GM12878 (cell line): ENCODE data around the gene SMPD1. TPM values are rescaled to one million over a fixed set of nuclear protein-coding genes. Genes with fewer than 3 reads are reported as not detected.

ENCODE experiments used
- ATAC-seq: fragments of 200-7000 bp; cut with Tn5 transposase; 3 replicates; pipeline ENCODE4 v1.9.1; 2020; ENCODE audit warnings: mild to moderate bottlenecking, moderate library complexity
- BruUV-seq: library from RNA; stranded (reverse); fragments of 400-500 nt; replicated peaks from 2 replicates; lab custom pipeline; 2021; lab: Mats Ljungman, UMichigan
- CTCF ChIA-PET: fragments of 300-600 bp; sonication (Branson Sonifier 250); formaldehyde crosslinking; extraction: SDS; loops from one replicate; lab custom pipeline; 2021; ENCODE audit warnings: inconsistent platforms; lab: Yijun Ruan, JAX
- POLR2A ChIA-PET: fragments of 350-600 bp; formaldehyde crosslinking; extraction: SDS; loops from one replicate; lab custom pipeline; 2021; ENCODE audit warnings: inconsistent platforms; lab: Charles Lee
- RAD21 ChIA-PET: fragments of 300-600 bp; sonication (Branson Sonifier 250); formaldehyde crosslinking; loops from one replicate; lab custom pipeline; 2023; ENCODE audit warnings: antibody characterized with exemption; ENCODE audit not compliant: unreplicated experiment; lab: Charles Lee
- SMC1A ChIA-PET: fragments of 300-600 bp; sonication (Branson Sonifier 250); formaldehyde crosslinking; loops from one replicate; lab custom pipeline; 2023; ENCODE audit not compliant: unreplicated experiment, uncharacterized antibody; lab: Charles Lee
- DNase-seq: peaks from one replicate; pipeline ENCODE4 v3.0.0-alpha.2; 2011; ENCODE audit warnings: low read depth, low spot score
- FAIRE-seq: peaks from 3 replicates; lab custom pipeline; 2011; peaks lifted over from hg19 to GRCh38; lab: Jason Lieb, UNC
- H2AFZ ChIP-seq: 2 replicates; pipeline ENCODE4 v1.6.0; 2011; ENCODE audit warnings: low read depth, low read length, control low read depth; ENCODE audit not compliant: control insufficient read depth
- H3K27ac ChIP-seq: 2 replicates; pipeline ENCODE4 v1.5.1; 2011; ENCODE audit warnings: control low read depth; ENCODE audit not compliant: control insufficient read depth, insufficient read depth
- H3K27me3 ChIP-seq, 2 experiments: replicated peaks in 1 of 2; 2 replicates each; pipeline versions ENCODE4 v1.6.0 to v1.6.1; 2011; ENCODE audit warnings: low read length in 1 of 2; ENCODE audit not compliant: control insufficient read depth in 2 of 2, insufficient read depth in 2 of 2
- H3K36me3 ChIP-seq, 2 experiments: 2 replicates each; pipeline ENCODE4 v1.5.1; 2011; ENCODE audit warnings: low read length in 1 of 2; ENCODE audit not compliant: control insufficient read depth in 2 of 2, insufficient read depth in 2 of 2
- H3K4me1 ChIP-seq: 2 replicates; pipeline ENCODE4 v1.6.1; 2011; ENCODE audit warnings: mild to moderate bottlenecking, low read length, moderate library complexity, mixed read lengths; ENCODE audit not compliant: control insufficient read depth, insufficient read depth
- H3K4me2 ChIP-seq: 2 replicates; pipeline ENCODE4 v1.6.0; 2011; ENCODE audit warnings: control low read depth; ENCODE audit not compliant: control insufficient read depth, insufficient read depth
- H3K4me3 ChIP-seq: fragments of 200-600 bp; sonication (generic); 2 replicates; pipeline ENCODE4 v1.5.1; 2016
- H3K79me2 ChIP-seq: 2 replicates; pipeline ENCODE4 v1.6.0; 2011; ENCODE audit warnings: low read length; ENCODE audit not compliant: control insufficient read depth, insufficient read depth
- H3K9ac ChIP-seq: 2 replicates; pipeline ENCODE4 v1.8.0; 2011; ENCODE audit warnings: low read length, control low read depth, mixed read lengths; ENCODE audit not compliant: control insufficient read depth, insufficient read depth
- H3K9me3 ChIP-seq: replicated peaks from 3 replicates; pipeline ENCODE4 v1.5.1; 2011; ENCODE audit warnings: mild to moderate bottlenecking, low read length; ENCODE audit not compliant: control insufficient read depth, insufficient read depth
- H4K20me1 ChIP-seq: 2 replicates; pipeline ENCODE4 v1.6.0; 2011; ENCODE audit not compliant: control insufficient read depth, insufficient read depth
- BHLHE40 ChIP-seq, 2 experiments: fragments of 450-650 bp in 1 of 2; IDR thresholded peaks; 2 replicates each; pipeline ENCODE4 v1.6.1; 2011 to 2017; ENCODE audit warnings: low read depth in 2 of 2, borderline replicate concordance in 1 of 2, improper control_type of control experiment in 1 of 2, low read length in 1 of 2, mild to moderate bottlenecking in 1 of 2
- CUX1 ChIP-seq: IDR thresholded peaks from 2 replicates; pipeline ENCODE4 v1.6.1; 2012; ENCODE audit warnings: improper control_type of control experiment, low read depth, low read length; ENCODE audit not compliant: insufficient replicate concordance
- EP300 ChIP-seq, 2 experiments: fragments of 150-350 bp in 1 of 2; IDR thresholded peaks; 2 replicates each; pipeline ENCODE4 v1.6.1; 2011 to 2012; ENCODE audit warnings: low read depth in 2 of 2, low read length in 2 of 2, borderline replicate concordance in 1 of 2, improper control_type of control experiment in 1 of 2, inconsistent platforms in 1 of 2; ENCODE audit not compliant: control insufficient read depth in 1 of 2
- EZH2 ChIP-seq: IDR thresholded peaks from 2 replicates; pipeline ENCODE4 v1.6.1; 2012; ENCODE audit warnings: low read depth, mild to moderate bottlenecking, control low read depth, inconsistent platforms, low read length, borderline replicate concordance; ENCODE audit not compliant: control insufficient read depth
- IKZF1 ChIP-seq: fragments of 450-650 bp; conservative IDR thresholded peaks from 2 replicates; pipeline ENCODE4 v1.6.1; 2017; ENCODE audit warnings: antibody characterized with exemption, mild to moderate bottlenecking
- POLR2A ChIP-seq: IDR thresholded peaks from 2 replicates; pipeline ENCODE4 v1.6.1; 2011; ENCODE audit warnings: low read depth, mild to moderate bottlenecking, low read length
- RAD51 ChIP-seq: fragments of 450-650 bp; IDR thresholded peaks from 2 replicates; pipeline ENCODE4 v1.6.1; 2016; ENCODE audit warnings: moderate library complexity, mild to moderate bottlenecking, inconsistent platforms
- RUNX3 ChIP-seq: IDR thresholded peaks from 2 replicates; pipeline ENCODE4 v1.6.1; 2012; ENCODE audit warnings: low read length, inconsistent platforms
- SMAD1 ChIP-seq: fragments of 450-650 bp; IDR thresholded peaks from 2 replicates; pipeline ENCODE4 v1.6.1; 2018; ENCODE audit warnings: mild to moderate bottlenecking, low read depth; ENCODE audit not compliant: partially characterized antibody
- TCF3 ChIP-seq: IDR thresholded peaks from 2 replicates; pipeline ENCODE4 v1.6.1; 2012; ENCODE audit warnings: low read depth, mild to moderate bottlenecking, low read length, borderline replicate concordance; ENCODE audit not compliant: insufficient read depth
- YY1 ChIP-seq: IDR thresholded peaks from 2 replicates; pipeline ENCODE4 v1.6.1; 2011; ENCODE audit warnings: low read depth, mild to moderate bottlenecking, low read length
- WGBS: methylation state at CpG from one replicate; pipeline ENCODE4 v1.1.6; 2016; ENCODE audit warnings: low lambda C conversion rate; ENCODE audit not compliant: insufficient replicate concordance, insufficient coverage; ENCODE audit errors: missing lambda C conversion rate; 5-methylcytosine and 5-hydroxymethylcytosine counted together
- in situ Hi-C: fragments of 300-500 bp; cut with MboI; formaldehyde crosslinking; loops from 9 replicates; pipeline ENCODE4 v1.14.3; 2018; ENCODE audit warnings: mixed read lengths
- intact Hi-C: fragments of 100-400 bp; cut with micrococcal nuclease; formaldehyde crosslinking; loops from one replicate; pipeline ENCODE4 v1.14.2; 2022; ENCODE audit not compliant: unreplicated experiment
- polyA plus RNA-seq, 11 experiments: library from polyadenylated mRNA; depleted of rRNA in 4 of 11; unstranded in 6 of 11; stranded (reverse) in 5 of 11; fragments of >200 nt; fragmentation: Nextera tagmentation in 4 of 11; fragmentation: Illumina TruSeq in 1 of 11; extraction: Ambion mirVana in 4 of 11; extraction: Trizol in 1 of 11; gene quantifications; 1 replicate in 1 of 11; 2 replicates in 10 of 11; pipeline versions ENCODE4 v1.2.1 to v1.2.3, GENCODE V29; 2011 to 2016; ENCODE audit warnings: inconsistent platforms in 2 of 11, missing spikeins in 2 of 11, low read depth in 1 of 11
- total RNA-seq, 4 experiments: library from RNA; depleted of rRNA in 3 of 4; stranded (reverse); fragments of >200 nt in 3 of 4; fragmentation: Illumina TruSeq in 1 of 4; extraction: Trizol in 1 of 4; gene quantifications; 2 replicates each; pipeline versions ENCODE4 v1.2.1 to v1.2.3, GENCODE V29; 2013 to 2021

The SMPD1 gene
- total and polyA plus RNA-seq, 10 of the 15 experiments (the other 5 are each of a cell fraction or from before 2014, with no cell fraction given): 1.4 to 13.7 (median 6.2) TPM

- Histone ChIP-seq H2AFZ (peak within 1 kb of the TSS; percentile 72), H3K4me1 (peaks cover 8% of the 10 kb centered on the region), H3K4me2 (peak within 1 kb of the TSS; percentile 78), H3K27ac (no peak within 1 kb of the TSS), H3K36me3 (no peaks in the 10 kb centered on the region), H3K27me3 (peaks cover 4 to 9% of the 10 kb centered on the region in 2 experiments; a peak in 3 of 4 replicates), H3K9me3 (no peaks in the 10 kb centered on the region), H4K20me1 (no peaks in the 10 kb centered on the region; the same call in 1 of the 2 replicates), H3K79me2 (no peaks in the 10 kb centered on the region), H3K4me3 (peak within 1 kb of the TSS; percentile 85), H3K9ac (0 out of 2 replicates have a peak within 1 kb of the TSS, but pooled peaks have one; percentile 52)
- 2% methylated on average over 44 of the region's 75 CpGs for WGBS
- FAIRE-seq (no peak), ATAC-seq (peak; percentile 60)
- ChIA-PET CTCF (interaction anchor here (0.7 to 2.4 kb wide), 2 partner anchors 40 kb away, joined by 3 to 10 read pairs; no protein-coding TSS in a partner anchor), SMC1A (interaction anchor here (1.3 to 1.6 kb wide), 2 partner anchors 17 to 40 kb away, joined by 5 read pairs; no protein-coding TSS in a partner anchor), RAD21 (no interaction called here)
- intact Hi-C loops: no loop called here
- in situ Hi-C loops: no loop called here
- BruUV-seq: no TSS peak
- TF ChIP-seq TCF3 (no peak), RUNX3 (peak; percentile 6; the same call in 1 of the 2 replicates), IKZF1 (0 out of 2 replicates have a peak, but pooled peaks have one; percentile 39), POLR2A (peak; percentile 66), SMAD1 (no peak), EP300 (IDR thresholded peaks at IDR 0.05; ENCODE audit: borderline replicate concordance in 1 of 2, control insufficient read depth in 1 of 2, low read depth in 2 of 2, low read length in 2 of 2) (no peak), BHLHE40 (IDR thresholded peaks at IDR 0.05; ENCODE audit: borderline replicate concordance in 1 of 2, low read depth in 2 of 2, low read length in 1 of 2) (peak in 1 of 2 experiments; percentile 20; a peak in 1 of 4 replicates), CUX1 (no peak), YY1 (peak; percentile 91), EZH2 (no peak), RAD51 (no peak)
- TF ChIP-seq, all 136 proteins: peak for 5
- POLR2A ChIA-PET: interaction anchor here (0.9 kb wide), 1 partner anchor 16 kb away, joined by 3 read pairs; no protein-coding TSS in a partner anchor
- DNase-seq: no peak
These were observed 28.8 kb downstream of the SMPD1 start, which contains the start of gene APBB1 for GRCh38 chr11:6419009-6419631. TSS of gene APBB1 (minus strand) at chr11:6419094. CDS start at chr11:6411347, 7,747 bp downstream.
